Astrocyte (in vitro differentiated cells and primary cell): ENCODE results near the gene SPIN1. TPM values are rescaled to one million over a fixed set of nuclear protein-coding genes. Genes with fewer than 3 reads are reported as not detected.

Source experiments
- DNase-seq: peaks from one replicate; pipeline ENCODE4 v3.0.0-alpha.2; 2010; ENCODE audit warnings: low read depth
- FAIRE-seq: peaks from 2 replicates; lab custom pipeline; 2011; peaks lifted over from hg19 to GRCh38; lab: Jason Lieb, UNC
- H2AFZ ChIP-seq: 2 replicates; pipeline ENCODE4 v1.6.0; 2012; ENCODE audit warnings: low read depth, low read length, inconsistent platforms
- H3K27ac ChIP-seq: 2 replicates; pipeline ENCODE4 v1.5.1; 2011; ENCODE audit warnings: low read depth, low read length, inconsistent platforms
- H3K27me3 ChIP-seq: 2 replicates; pipeline ENCODE4 v1.6.0; 2011; ENCODE audit warnings: low read length, inconsistent platforms; ENCODE audit not compliant: insufficient read depth
- H3K36me3 ChIP-seq: 2 replicates; pipeline ENCODE4 v1.5.1; 2011; ENCODE audit warnings: low read length, inconsistent platforms; ENCODE audit not compliant: insufficient read depth
- H3K4me1 ChIP-seq: 2 replicates; pipeline ENCODE4 v1.5.1; 2011; ENCODE audit warnings: low read length, inconsistent platforms; ENCODE audit not compliant: insufficient read depth
- H3K4me2 ChIP-seq: 2 replicates; pipeline ENCODE4 v1.6.0; 2012; ENCODE audit warnings: low read length, inconsistent platforms
- H3K4me3 ChIP-seq: 2 replicates; pipeline ENCODE4 v1.5.1; 2011; ENCODE audit warnings: low read depth, mild to moderate bottlenecking, low read length, inconsistent platforms; ENCODE audit not compliant: insufficient read depth
- H3K79me2 ChIP-seq: 2 replicates; pipeline ENCODE4 v1.6.0; 2012; ENCODE audit warnings: mild to moderate bottlenecking, low read length, inconsistent platforms; ENCODE audit not compliant: insufficient read depth
- H3K9ac ChIP-seq: 2 replicates; pipeline ENCODE4 v1.6.0; 2012; ENCODE audit warnings: mild to moderate bottlenecking, low read length, inconsistent platforms
- H3K9me3 ChIP-seq: 2 replicates; pipeline ENCODE4 v1.5.1; 2012; ENCODE audit warnings: low read depth, mild to moderate bottlenecking, low read length, inconsistent platforms; ENCODE audit not compliant: insufficient read depth
- H4K20me1 ChIP-seq: 2 replicates; pipeline ENCODE4 v1.6.0; 2012; ENCODE audit warnings: low read length, inconsistent platforms; ENCODE audit not compliant: insufficient read depth
- H3K27ac Mint-ChIP-seq: one replicate; pipeline ENCODE4 v1.8.0; 2021; ENCODE audit warnings: mild to moderate bottlenecking, mixed read lengths; ENCODE audit not compliant: unreplicated experiment
- H3K27me3 Mint-ChIP-seq: one replicate; pipeline ENCODE4 v1.8.0; 2021; ENCODE audit warnings: low read depth, mixed read lengths; ENCODE audit not compliant: unreplicated experiment
- H3K36me3 Mint-ChIP-seq: one replicate; pipeline ENCODE4 v1.8.0; 2021; ENCODE audit warnings: low read depth, mixed read lengths; ENCODE audit not compliant: unreplicated experiment
- H3K4me1 Mint-ChIP-seq: one replicate; pipeline ENCODE4 v1.8.0; 2021; ENCODE audit warnings: low read depth, mixed read lengths; ENCODE audit not compliant: unreplicated experiment
- H3K4me3 Mint-ChIP-seq: one replicate; pipeline ENCODE4 v1.8.0; 2021; ENCODE audit warnings: mild to moderate bottlenecking, moderate library complexity, mixed read lengths; ENCODE audit not compliant: unreplicated experiment
- H3K9me3 Mint-ChIP-seq: one replicate; pipeline ENCODE4 v1.8.0; 2021; ENCODE audit warnings: mild to moderate bottlenecking, mixed read lengths; ENCODE audit not compliant: unreplicated experiment
- EZH2 ChIP-seq: IDR thresholded peaks from 2 replicates; pipeline ENCODE4 v1.6.1; 2012; ENCODE audit warnings: mild to moderate bottlenecking, low read length, inconsistent platforms; ENCODE audit not compliant: insufficient read depth
- total RNA-seq: library from RNA; stranded (reverse); gene quantifications from 2 replicates; pipeline ENCODE4 v1.2.1, GENCODE V29; 2021
- TF ChIP-seq, protein P1 (sequence below): IDR thresholded peaks from 2 replicates; pipeline ENCODE4 v1.5.1; 2011; ENCODE audit warnings: low read depth, mild to moderate bottlenecking, inconsistent platforms, low read length, moderate library complexity; ENCODE audit not compliant: insufficient read depth

SPIN1 gene
- total RNA-seq, 1 donor from 2014 or later = 74.1 TPM

DNA sequence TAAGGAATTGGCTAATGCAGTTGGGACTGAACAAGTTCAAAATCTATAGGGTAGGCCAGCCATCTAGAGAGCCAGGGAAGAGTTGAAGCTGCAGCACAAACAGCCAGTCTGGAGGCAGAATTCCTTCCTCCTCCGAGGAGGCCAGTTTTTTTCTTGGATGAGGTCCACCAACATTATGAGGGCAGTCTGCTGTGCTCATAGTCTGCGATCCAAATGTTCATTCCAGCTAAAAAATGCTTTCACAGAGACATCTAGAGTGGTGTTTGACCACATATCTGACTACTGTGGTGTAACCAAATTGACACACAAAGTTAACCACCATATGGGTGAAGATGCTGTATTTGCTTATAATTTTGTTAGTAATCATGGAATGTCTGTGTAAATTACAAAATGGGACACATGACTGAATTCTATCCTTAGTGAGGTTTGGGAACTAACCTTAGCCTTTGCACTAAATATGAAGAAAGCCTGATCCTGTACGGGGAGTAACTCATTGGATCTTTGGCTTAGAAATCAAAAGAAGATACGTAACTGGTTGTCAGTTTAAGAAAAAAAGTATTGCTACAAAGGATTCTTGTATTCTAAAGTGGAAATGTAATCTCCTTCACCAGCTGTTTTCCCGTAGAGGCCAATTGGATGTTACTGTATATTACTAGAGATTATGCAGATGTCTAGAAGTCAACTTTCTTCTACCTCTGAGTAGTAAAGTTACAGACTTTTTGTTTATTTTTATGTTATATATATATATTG lies 70.6 kb downstream of the SPIN1 start:
- Histone ChIP-seq H2AFZ (no peak overlapping the region), H3K36me3 (peaks cover 4% of the 10 kb centered on the region), H3K4me3 (no peak overlapping the region), H3K9ac (no peak overlapping the region), H3K79me2 (peaks cover 48% of the 10 kb centered on the region), H3K9me3 (no peaks in the 10 kb centered on the region), H3K27me3 (no peaks in the 10 kb centered on the region), H3K27ac (no peak overlapping the region), H3K4me1 (peaks cover 22% of the 10 kb centered on the region), H4K20me1 (no peaks in the 10 kb centered on the region), H3K4me2 (no peak overlapping the region)
- peaks cover 1% of the 10 kb centered on the region for H3K36me3 Mint-ChIP-seq
- no peak overlapping the region for H3K4me3 Mint-ChIP-seq
- peak overlapping the region; percentile 41 for H3K27ac Mint-ChIP-seq
- DNase-seq (peak; percentile 95), FAIRE-seq (peak; percentile 34)
- H3K27me3 Mint-ChIP-seq = no peaks in the 10 kb centered on the region
- TF ChIP-seq, protein P1, sequence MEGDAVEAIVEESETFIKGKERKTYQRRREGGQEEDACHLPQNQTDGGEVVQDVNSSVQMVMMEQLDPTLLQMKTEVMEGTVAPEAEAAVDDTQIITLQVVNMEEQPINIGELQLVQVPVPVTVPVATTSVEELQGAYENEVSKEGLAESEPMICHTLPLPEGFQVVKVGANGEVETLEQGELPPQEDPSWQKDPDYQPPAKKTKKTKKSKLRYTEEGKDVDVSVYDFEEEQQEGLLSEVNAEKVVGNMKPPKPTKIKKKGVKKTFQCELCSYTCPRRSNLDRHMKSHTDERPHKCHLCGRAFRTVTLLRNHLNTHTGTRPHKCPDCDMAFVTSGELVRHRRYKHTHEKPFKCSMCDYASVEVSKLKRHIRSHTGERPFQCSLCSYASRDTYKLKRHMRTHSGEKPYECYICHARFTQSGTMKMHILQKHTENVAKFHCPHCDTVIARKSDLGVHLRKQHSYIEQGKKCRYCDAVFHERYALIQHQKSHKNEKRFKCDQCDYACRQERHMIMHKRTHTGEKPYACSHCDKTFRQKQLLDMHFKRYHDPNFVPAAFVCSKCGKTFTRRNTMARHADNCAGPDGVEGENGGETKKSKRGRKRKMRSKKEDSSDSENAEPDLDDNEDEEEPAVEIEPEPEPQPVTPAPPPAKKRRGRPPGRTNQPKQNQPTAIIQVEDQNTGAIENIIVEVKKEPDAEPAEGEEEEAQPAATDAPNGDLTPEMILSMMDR = no peak
- no peak for TF ChIP-seq EZH2
- peaks cover 32% of the 10 kb centered on the region for H3K4me1 Mint-ChIP-seq
- H3K9me3 Mint-ChIP-seq = no peaks in the 10 kb centered on the region

DNA sequence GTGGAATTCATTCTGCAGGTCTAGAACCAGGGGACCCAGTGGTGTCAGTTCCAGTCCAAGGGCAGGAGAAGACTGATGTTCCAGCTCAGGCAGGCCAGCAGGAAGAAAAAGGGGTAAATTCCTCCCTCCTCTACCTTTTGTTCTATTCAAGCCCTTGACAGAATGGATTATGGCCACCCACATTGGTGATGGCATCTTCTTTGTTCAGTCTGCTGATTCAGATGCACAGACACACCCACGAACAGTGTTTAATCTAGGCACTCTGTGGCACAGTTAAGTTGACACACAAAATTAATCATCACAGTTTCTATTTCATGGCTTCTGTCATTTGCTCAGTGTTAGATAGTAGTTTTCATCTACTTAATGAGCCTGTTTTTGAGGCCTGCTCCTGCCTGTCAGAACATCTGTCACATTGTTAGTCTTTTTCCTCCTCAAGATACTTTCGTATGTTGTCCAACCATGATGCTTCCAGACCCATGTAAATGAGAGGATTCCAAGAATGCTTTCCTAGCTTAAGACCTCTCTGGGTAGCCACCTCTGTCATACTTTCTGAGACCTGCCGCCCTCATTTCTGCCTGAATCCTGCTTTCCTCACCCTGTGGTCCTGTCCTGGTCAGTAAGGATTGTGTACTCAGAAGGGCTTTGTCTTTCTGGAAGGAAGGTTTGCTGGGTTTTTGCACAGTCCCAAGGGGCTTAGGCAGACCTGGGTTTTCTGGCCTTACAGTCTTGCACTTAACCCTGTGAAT lies 72.5 kb downstream of the SPIN1 start:
- no peaks in the 10 kb centered on the region for H3K36me3 Mint-ChIP-seq
- H3K9me3 Mint-ChIP-seq = no peaks in the 10 kb centered on the region
- H3K4me1 Mint-ChIP-seq = peaks cover 35% of the 10 kb centered on the region
- TF ChIP-seq, protein P1 = no peak
- TF ChIP-seq EZH2 = no peak
- peak; percentile 34 for FAIRE-seq
- peaks cover 25% of the 10 kb centered on the region for H3K4me1 ChIP-seq
- H3K79me2 ChIP-seq = peaks cover 53% of the 10 kb centered on the region
- no peak overlapping the region for H3K4me3 ChIP-seq
- no peaks in the 10 kb centered on the region for H4K20me1 ChIP-seq
- peak overlapping the region; percentile 37 for H3K27ac Mint-ChIP-seq
- peak overlapping the region; percentile 34 for H3K27ac ChIP-seq
- H2AFZ ChIP-seq = no peak overlapping the region
- H3K4me2 ChIP-seq = no peak overlapping the region
- H3K36me3 ChIP-seq = peaks cover 4% of the 10 kb centered on the region
- DNase-seq = peak; percentile 54
- no peaks in the 10 kb centered on the region for H3K27me3 ChIP-seq
- no peak overlapping the region for H3K9ac ChIP-seq
- H3K9me3 ChIP-seq = no peaks in the 10 kb centered on the region
- no peaks in the 10 kb centered on the region for H3K27me3 Mint-ChIP-seq
- H3K4me3 Mint-ChIP-seq = no peak overlapping the region
